Peyer's patch (tissue), 4 donors: Measurements from ENCODE around the gene MAPK10.
A peak's percentile ranks its signal among the peaks of the same experiment; 100 is the strongest.

Source experiments
- CTCF ChIP-seq, 6 experiments: fragments of 450-650 bp in 4 of 6; fragments of 200-600 bp in 2 of 6; sonication (generic) in 1 of 6; IDR thresholded peaks; one replicate each; pipeline ENCODE4 v1.5.1; 2017 to 2019; ENCODE audit warnings: antibody characterized with exemption in 6 of 6, mild to moderate bottlenecking in 3 of 6, moderate library complexity in 1 of 6
- POLR2A ChIP-seq, 2 donors: fragments of 450-650 bp; IDR thresholded peaks; one replicate each; pipeline ENCODE4 v1.5.1; 2017; ENCODE audit warnings: antibody characterized with exemption in 2 of 2, mild to moderate bottlenecking in 2 of 2, moderate library complexity in 2 of 2

GRCh38 chr4:86043755-86044592 lies 315.9 kb downstream of the MAPK10 start:
- TF ChIP-seq CTCF (IDR thresholded peaks at IDR 0.05) (peak; percentile 47 to 72 (median 56)), POLR2A (IDR thresholded peaks at IDR 0.05) (no peak)
